UCSD-AML1 (cell line): Measurements from ENCODE around the gene SORL1.
"Not testable (repeated sequence)": the region's sequence is repeated elsewhere in the genome, so short reads cannot be mapped to it uniquely, and the experiment has no call there.

ENCODE experiments used
- DNase-seq: peaks from one replicate; lab custom pipeline; 2025; ENCODE audit not compliant: unreplicated experiment; lab: John Stamatoyannopoulos, UW

Gene SORL1

GRCh38 chr11:121615501-121615900, 163.4 kb downstream of the SORL1 start:
- DNase-seq, result no peak

GRCh38 chr11:121618516-121618915, 166.4 kb downstream of the SORL1 start:
- no peak for DNase-seq

- DNase-seq, result no peak
These were observed 173.8 kb downstream of the SORL1 start for GRCh38 chr11:121625777-121626506.

GRCh38 chr11:121626507-121626875, 174.4 kb downstream of the SORL1 start:
- no peak for DNase-seq

- DNase-seq, result no peak
These were observed 174.9 kb downstream of the SORL1 start for GRCh38 chr11:121626980-121627379.

GRCh38 chr11:121630041-121630440, 177.9 kb downstream of the SORL1 start:
- no peak for DNase-seq

- DNase-seq, result no peak
These were observed 179.3 kb downstream of the SORL1 start for GRCh38 chr11:121631456-121631855.

- DNase-seq, result no peak
These were observed 182.2 kb downstream of the SORL1 start for GRCh38 chr11:121634273-121634672.

- DNase-seq, result no peak
These were observed 182.8 kb downstream of the SORL1 start for GRCh38 chr11:121634889-121635288.

- DNase-seq, result no peak
These were observed 184.1 kb downstream of the SORL1 start for GRCh38 chr11:121636081-121636799.

GRCh38 chr11:121636800-121637176, 184.7 kb downstream of the SORL1 start:
- no peak for DNase-seq

- DNase-seq, result not testable (repeated sequence)
These were observed 185.5 kb downstream of the SORL1 start for GRCh38 chr11:121637587-121637986.

- no peak for DNase-seq
These were observed 191.5 kb downstream of the SORL1 start for GRCh38 chr11:121643479-121644186.

GRCh38 chr11:121644187-121644512, 192.0 kb downstream of the SORL1 start:
- DNase-seq, result no peak

- no peak for DNase-seq
These were observed 192.9 kb downstream of the SORL1 start for GRCh38 chr11:121645001-121645400.

GRCh38 chr11:121645596-121645995, 193.5 kb downstream of the SORL1 start:
- DNase-seq, result no peak

- no peak for DNase-seq
These were observed 196.2 kb downstream of the SORL1 start for GRCh38 chr11:121648306-121648705.

- no peak for DNase-seq
These were observed 197.7 kb downstream of the SORL1 start for GRCh38 chr11:121649798-121650197.

GRCh38 chr11:121650351-121651256, 198.5 kb downstream of the SORL1 start:
- no peak for DNase-seq

GRCh38 chr11:121651257-121651605, 199.1 kb downstream of the SORL1 start:
- DNase-seq, result no peak

GRCh38 chr11:121652971-121653370, 200.9 kb downstream of the SORL1 start:
- DNase-seq, result no peak
